GM19193 (cell line): ENCODE results near the gene TENM3.

ENCODE experiments used
- POLR2A ChIP-seq: IDR thresholded peaks from 4 replicates; pipeline ENCODE4 v1.6.1; 2011; ENCODE audit not compliant: insufficient read depth, insufficient read length; ENCODE audit errors: extremely low read depth

The TENM3 gene

DNA sequence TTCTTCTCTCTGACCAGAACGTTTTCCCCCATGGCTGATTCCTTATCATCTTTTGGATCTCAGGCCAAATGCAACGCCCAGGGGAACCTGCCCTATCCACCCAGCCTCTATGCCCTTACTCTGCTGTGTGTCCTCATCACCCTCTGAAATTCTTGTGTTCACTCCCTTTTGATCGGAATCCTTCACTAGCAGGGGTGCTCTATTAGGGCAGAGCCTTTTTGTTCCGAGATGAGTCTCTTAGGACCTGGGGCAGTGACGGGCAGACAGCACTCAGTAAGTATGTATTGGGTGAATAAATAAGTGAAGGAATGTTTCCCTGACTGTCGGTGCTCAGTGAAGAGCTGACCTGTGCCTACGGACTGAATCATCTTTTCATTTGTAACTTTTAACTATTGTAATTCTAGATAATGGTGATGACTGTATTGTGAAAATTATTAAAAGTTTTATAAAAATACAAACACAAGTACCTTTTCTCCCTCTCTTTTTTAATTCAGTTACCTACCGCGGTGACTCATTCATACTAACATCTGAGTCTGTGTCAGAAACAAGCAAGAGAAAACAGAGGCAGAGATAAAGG, 4.8 kb upstream of the TENM3 start:
- no peak for TF ChIP-seq POLR2A

GRCh38 chr4:182240161-182241130, 2.8 kb upstream of the TENM3 start:
- no peak for TF ChIP-seq POLR2A

- TF ChIP-seq POLR2A, result no peak
Measured at GRCh38 chr4:182242787-182243186, 415 bp upstream of the TENM3 start.

GRCh38 chr4:182245041-182245440, 1.8 kb downstream of the TENM3 start:
- no peak for TF ChIP-seq POLR2A

GRCh38 chr4:182245541-182246215, 2.5 kb downstream of the TENM3 start:
- TF ChIP-seq POLR2A, result no peak

DNA sequence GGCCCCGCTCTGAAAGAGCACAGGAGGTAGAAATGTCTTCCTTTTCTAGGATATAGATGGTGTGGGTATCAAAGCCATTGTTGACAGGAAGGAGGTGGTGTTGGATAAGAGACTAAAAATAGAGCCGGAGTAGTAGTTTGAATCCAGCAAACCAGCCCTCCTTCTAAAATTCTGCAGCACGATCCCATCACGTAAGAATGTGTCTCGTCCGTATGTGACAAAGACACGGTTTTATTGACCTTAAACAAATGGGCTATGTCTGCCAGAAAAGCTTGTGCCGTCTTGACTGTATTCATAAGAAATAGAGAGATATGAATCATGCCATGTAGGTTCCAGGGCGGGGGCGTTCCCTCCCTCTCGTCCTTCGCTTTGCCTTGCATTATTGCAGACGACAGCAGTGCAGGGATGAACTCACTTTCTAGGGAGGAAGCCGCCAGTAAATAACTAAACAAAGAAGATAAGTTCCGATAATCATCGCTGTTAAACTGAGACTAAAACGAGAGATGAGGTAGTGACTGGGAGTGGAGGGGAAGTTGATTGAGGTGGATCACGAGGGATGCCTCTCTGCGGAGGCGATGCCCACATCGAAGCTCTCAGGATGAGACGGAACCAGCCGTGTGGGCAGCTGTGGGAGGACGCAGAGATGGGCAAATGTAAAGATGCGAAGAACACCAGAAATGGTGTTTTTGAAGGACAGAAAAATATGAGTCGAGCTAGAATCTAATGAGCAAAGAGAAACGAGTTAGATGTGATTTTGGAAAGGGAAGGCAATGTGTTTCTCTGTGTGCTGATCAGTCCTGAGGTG, 3.4 kb downstream of the TENM3 start:
- TF ChIP-seq POLR2A, result no peak

- no peak for TF ChIP-seq POLR2A
Measured at GRCh38 chr4:182248295-182248694, 5.1 kb downstream of the TENM3 start.

- no peak for TF ChIP-seq POLR2A
Measured at GRCh38 chr4:182250446-182250845, 7.2 kb downstream of the TENM3 start.

GRCh38 chr4:182251116-182251515, 7.9 kb downstream of the TENM3 start:
- no peak for TF ChIP-seq POLR2A

GRCh38 chr4:182252220-182252619, 9.0 kb downstream of the TENM3 start:
- no peak for TF ChIP-seq POLR2A

DNA sequence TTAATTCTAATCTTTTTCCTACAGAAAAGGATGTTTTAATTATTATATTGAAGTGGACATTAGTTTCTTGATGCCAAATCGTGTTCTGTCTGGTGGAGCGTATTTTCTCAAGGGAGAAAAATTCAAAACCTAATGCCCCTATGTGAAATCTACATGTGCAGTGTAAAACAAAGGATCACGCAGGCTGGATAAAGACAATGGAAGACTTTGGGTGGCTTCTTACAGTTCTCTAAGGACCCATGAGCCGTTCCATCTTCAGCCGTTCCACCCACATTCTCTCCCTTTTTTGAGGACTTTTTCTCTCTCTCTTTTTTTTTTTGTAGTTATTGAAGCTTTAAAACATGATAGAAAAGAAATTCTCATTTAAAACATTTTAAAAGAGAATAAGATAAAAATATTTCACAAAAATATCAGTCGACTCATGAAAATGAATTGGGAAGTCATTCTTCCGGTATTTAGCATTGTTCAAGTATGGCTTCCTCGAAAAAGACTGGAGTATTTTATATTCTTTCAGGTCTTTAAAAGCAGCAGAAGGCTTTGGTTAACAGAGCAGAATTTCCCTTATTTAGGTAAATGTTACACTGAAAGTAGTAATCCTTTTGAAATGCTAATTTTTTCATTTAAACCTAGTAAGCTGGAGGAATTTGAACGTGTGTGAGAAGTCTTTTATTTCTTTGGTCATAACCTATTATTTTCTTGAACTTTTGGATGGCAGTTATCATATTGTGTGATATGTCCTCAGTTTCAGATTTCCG, 11.0 kb downstream of the TENM3 start:
- no peak for TF ChIP-seq POLR2A

DNA sequence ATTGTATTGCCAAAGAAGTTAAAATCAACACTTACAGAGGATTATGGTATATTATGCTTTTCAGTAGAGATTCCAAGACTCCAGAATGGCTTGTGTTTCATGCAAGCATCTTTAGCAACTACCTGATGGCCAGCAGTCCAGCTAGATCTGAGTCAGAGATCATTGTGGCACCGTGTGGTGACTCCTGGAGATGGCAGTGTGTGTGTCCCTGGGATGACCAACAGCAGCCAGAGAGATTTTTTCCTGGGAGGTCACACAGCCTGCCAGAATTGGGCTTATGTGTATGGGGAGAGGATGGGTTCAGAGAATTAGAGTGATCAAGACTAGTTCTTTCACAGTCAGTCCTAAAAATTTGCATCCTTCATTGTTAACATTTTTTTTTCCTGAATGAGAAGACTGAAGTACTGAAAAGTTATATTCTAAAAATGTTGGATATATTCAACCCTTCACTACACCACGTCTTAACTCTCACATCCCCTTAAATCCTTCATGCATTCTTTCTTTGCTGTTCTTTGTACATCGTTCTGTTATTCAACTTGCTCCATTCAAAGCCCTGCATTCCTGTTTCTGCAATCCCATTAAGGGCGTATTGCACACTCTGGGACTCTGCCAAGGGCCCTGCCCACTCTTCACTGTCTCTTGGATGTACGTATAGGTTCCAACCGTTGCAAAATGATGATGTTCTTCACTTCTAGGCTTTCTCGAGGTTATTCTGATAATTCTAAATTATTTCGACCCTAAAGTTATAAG, 12.4 kb downstream of the TENM3 start:
- no peak for TF ChIP-seq POLR2A

DNA sequence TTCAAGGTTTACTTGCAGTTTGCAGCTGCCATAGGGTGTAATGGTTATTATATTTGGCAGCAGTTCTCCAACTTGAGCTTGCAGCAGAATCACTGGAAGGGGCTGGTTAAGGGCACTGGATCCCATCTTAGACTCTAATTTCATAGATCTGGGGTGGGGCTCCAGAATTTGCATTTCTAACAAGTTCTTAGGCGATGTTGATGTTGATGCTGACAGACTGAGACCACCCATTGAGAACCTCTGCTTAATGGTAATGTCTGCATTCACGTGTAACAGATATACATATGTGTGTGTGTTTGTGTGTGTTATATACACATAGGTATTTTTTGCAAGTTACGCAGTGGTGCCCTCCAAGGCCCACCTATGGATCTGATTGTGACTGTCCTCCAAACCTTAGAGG, 13.8 kb downstream of the TENM3 start:
- no peak for TF ChIP-seq POLR2A

- no peak for TF ChIP-seq POLR2A
Measured at GRCh38 chr4:182257503-182257902, 14.3 kb downstream of the TENM3 start.

- TF ChIP-seq POLR2A, result no peak
Measured at GRCh38 chr4:182258441-182259000, 15.3 kb downstream of the TENM3 start.
